B cell (primary cell): ENCODE data around the gene ACTR8. TPM values are rescaled to one million over a fixed set of nuclear protein-coding genes. Genes with fewer than 3 reads are reported as not detected.
A peak's percentile ranks its signal among the peaks of the same experiment; 100 is the strongest.

Source experiments
- ATAC-seq: fragments of 200-7000 bp; cut with Tn5 transposase; one replicate; pipeline ENCODE4 v1.10.0; 2021; ENCODE audit warnings: low read depth, mild to moderate bottlenecking, moderate number of reproducible peaks, moderate library complexity
- CTCF ChIA-PET: fragments of 350-600 bp; sonication (Branson Sonifier 250); formaldehyde crosslinking; loops from one replicate; lab custom pipeline; 2021; ENCODE audit warnings: antibody characterized with exemption, inconsistent platforms; lab: Charles Lee
- POLR2A ChIA-PET: fragments of 350-600 bp; sonication (Branson Sonifier 250); formaldehyde crosslinking; loops from one replicate; lab custom pipeline; 2021; ENCODE audit warnings: antibody characterized with exemption; lab: Charles Lee
- DNase-seq: peaks from one replicate; pipeline ENCODE4 v3.0.0; 2013
- H2AFZ ChIP-seq: 2 replicates; pipeline ENCODE4 v1.6.1; 2012; ENCODE audit warnings: mild to moderate bottlenecking, low read depth, low read length; ENCODE audit not compliant: insufficient read depth, poor library complexity, severe bottlenecking
- H3K27ac ChIP-seq, 2 donors: 1 replicate in 1 of 2; 2 replicates in 1 of 2; pipeline ENCODE4 v1.5.1; 2012 to 2013; ENCODE audit warnings: low read length in 2 of 2, mild to moderate bottlenecking in 2 of 2, moderate library complexity in 1 of 2
- H3K27me3 ChIP-seq, 4 experiments: fragments of 200-600 bp in 1 of 4; sonication (generic) in 1 of 4; replicated peaks in 1 of 4; 1 replicate in 2 of 4; 2 replicates in 2 of 4; pipeline versions ENCODE4 v1.6.1 to v1.7.0; 2013 to 2016; ENCODE audit warnings: low read length in 3 of 4, mild to moderate bottlenecking in 2 of 4, mixed read lengths in 1 of 4, moderate library complexity in 1 of 4; ENCODE audit not compliant: insufficient read depth in 4 of 4, control insufficient read depth in 3 of 4; ENCODE audit errors: control extremely low read depth in 1 of 4
- H3K36me3 ChIP-seq, 2 experiments: replicated peaks in 1 of 2; 1 replicate in 1 of 2; 2 replicates in 1 of 2; pipeline versions ENCODE4 v1.6.1 to v1.7.1; 2013; ENCODE audit warnings: low read length in 1 of 2; ENCODE audit not compliant: insufficient read depth in 2 of 2, control insufficient read depth in 1 of 2; ENCODE audit errors: control extremely low read depth in 1 of 2, extremely low read depth in 1 of 2
- H3K4me1 ChIP-seq, 2 donors: fragments of 200-600 bp in 1 of 2; sonication (generic) in 1 of 2; 1 replicate in 1 of 2; 2 replicates in 1 of 2; pipeline versions ENCODE4 v1.5.1 to v1.6.1; 2013 to 2017; ENCODE audit warnings: low read length in 2 of 2; ENCODE audit not compliant: control insufficient read depth in 2 of 2, insufficient read depth in 2 of 2
- H3K4me2 ChIP-seq: replicated peaks from 2 replicates; pipeline ENCODE3; 2012; ENCODE audit warnings: mild to moderate bottlenecking, low read depth, low read length; ENCODE audit not compliant: poor library complexity, severe bottlenecking
- H3K4me3 ChIP-seq, 5 experiments: fragments of 200-600 bp in 1 of 5; sonication (generic) in 1 of 5; 1 replicate in 3 of 5; 2 replicates in 2 of 5; pipeline versions ENCODE4 v1.5.1 to v1.7.0; 2011 to 2016; ENCODE audit warnings: low read length in 4 of 5, mild to moderate bottlenecking in 4 of 5, low read depth in 2 of 5, control low read depth in 1 of 5, moderate library complexity in 1 of 5; ENCODE audit not compliant: insufficient read depth in 1 of 5; ENCODE audit errors: control extremely low read depth in 1 of 5, extremely low read depth in 1 of 5
- H3K79me2 ChIP-seq: fragments of 200-600 bp; sonication (generic); one replicate; pipeline ENCODE4 v1.6.0; 2016; ENCODE audit warnings: low read length; ENCODE audit not compliant: control insufficient read depth, insufficient read depth
- H3K9ac ChIP-seq: fragments of 200-600 bp; sonication (generic); 2 replicates; pipeline ENCODE4 v1.6.1; 2017; ENCODE audit warnings: mild to moderate bottlenecking, low read length, moderate library complexity
- H3K9me3 ChIP-seq, 3 donors: one replicate each; pipeline versions ENCODE4 v1.6.1 to v1.7.1; 2013; ENCODE audit warnings: low read length in 2 of 3; ENCODE audit not compliant: control insufficient read depth in 2 of 3, insufficient read depth in 1 of 3; ENCODE audit errors: control extremely low read depth in 1 of 3
- H4K20me1 ChIP-seq: 2 replicates; pipeline ENCODE4 v1.6.0; 2012; ENCODE audit warnings: mild to moderate bottlenecking, low read length; ENCODE audit not compliant: insufficient read depth, control insufficient read depth, poor library complexity, severe bottlenecking
- H3K27ac Mint-ChIP-seq: one replicate; pipeline ENCODE4 v1.8.0; 2021; ENCODE audit warnings: mixed read lengths
- H3K27me3 Mint-ChIP-seq: one replicate; pipeline ENCODE4 v1.8.0; 2021; ENCODE audit warnings: mixed read lengths
- H3K4me1 Mint-ChIP-seq: one replicate; pipeline ENCODE4 v1.8.0; 2021; ENCODE audit warnings: mixed read lengths
- H3K4me3 Mint-ChIP-seq: one replicate; pipeline ENCODE4 v1.8.0; 2021; ENCODE audit warnings: mixed read lengths
- H3K9me3 Mint-ChIP-seq: one replicate; pipeline ENCODE4 v1.8.0; 2022; ENCODE audit warnings: mixed read lengths; ENCODE audit not compliant: insufficient read depth
- CTCF ChIP-seq: fragments of 200-600 bp; IDR thresholded peaks from one replicate; pipeline ENCODE4 v1.8.0; 2022; ENCODE audit warnings: antibody characterized with exemption, mild to moderate bottlenecking
- EZH2 ChIP-seq: IDR thresholded peaks from 2 replicates; pipeline ENCODE4 v1.6.1; 2012; ENCODE audit warnings: borderline replicate concordance, low read depth, mild to moderate bottlenecking, moderate library complexity, low read length; ENCODE audit not compliant: insufficient read depth, poor library complexity, severe bottlenecking
- WGBS: methylation state at CpG from one replicate; pipeline ENCODE4 v1.1.5; 2013; ENCODE audit warnings: missing lambda C conversion rate; ENCODE audit not compliant: insufficient coverage; 5-methylcytosine and 5-hydroxymethylcytosine counted together
- intact Hi-C: fragments of 100-400 bp; cut with micrococcal nuclease; formaldehyde crosslinking; loops from one replicate; pipeline ENCODE4 v1.10.0; 2022
- polyA plus RNA-seq: library from polyadenylated mRNA; depleted of rRNA; stranded (reverse); fragments of >200 nt; gene quantifications from 2 replicates; pipeline ENCODE4 v1.2.3, GENCODE V29; 2012
- total RNA-seq, 2 donors: library from RNA; stranded (reverse); fragments of 120-200 nt in 1 of 2; gene quantifications; 1 replicate in 1 of 2; 2 replicates in 1 of 2; pipeline versions ENCODE4 v1.2.3 to v1.2.4, GENCODE V29; 2013 to 2022

Gene ACTR8
- total and polyA plus RNA-seq, 2 donors (not counting 1 experiment from before 2014, with no cell fraction given), result 10.8 to 42.0 TPM

- Histone ChIP-seq H4K20me1 (no peaks in the 10 kb centered on the region), H3K9me3 (peaks cover 0 to 8% (median 0%) of the 10 kb centered on the region in 3 donors), H3K79me2 (no peaks in the 10 kb centered on the region), H3K4me2 (peak overlapping the region; percentile 87), H3K27ac (no peak overlapping the region), H2AFZ (peak overlapping the region; percentile 62), H3K27me3 (peaks cover 0 to 52% (median 15%) of the 10 kb centered on the region in 4 experiments), H3K4me1 (peaks cover 14 to 21% of the 10 kb centered on the region in 2 donors), H3K4me3 (peak overlapping the region; percentile 11 to 63 (median 48)), H3K9ac (peak overlapping the region; percentile 57), H3K36me3 (no peaks in the 10 kb centered on the region)
- no peak for TF ChIP-seq EZH2
- TF ChIP-seq CTCF, result no peak
- DNase-seq (peak; percentile 25), ATAC-seq (no peak)
- ChIA-PET CTCF (interaction anchor here (1.0 kb wide), 1 partner anchor 8 kb away, joined by 3 read pairs; no protein-coding TSS in a partner anchor), POLR2A (no interaction called here)
- Mint-ChIP-seq H3K27ac (no peak overlapping the region), H3K27me3 (peaks cover 36% of the 10 kb centered on the region), H3K4me3 (peak overlapping the region; percentile 80), H3K4me1 (peaks cover 27% of the 10 kb centered on the region), H3K9me3 (no peaks in the 10 kb centered on the region)
- intact Hi-C loops, result no loop called here
- 19% methylated on average over 25 of the region's 25 CpGs for WGBS
Measured at GRCh38 chr3:53845103-53845880, 36.7 kb downstream of the ACTR8 start.
